GM12875 (cell line): Measurements from ENCODE around the gene AASS.

ENCODE experiments used
- H3K4me3 ChIP-seq: one replicate; pipeline ENCODE4 v1.5.1; 2011; ENCODE audit warnings: low read depth, low read length, control low read depth
- TF ChIP-seq, protein P1 (sequence below): IDR thresholded peaks from 2 replicates; pipeline ENCODE4 v1.5.1; 2011; ENCODE audit warnings: low read depth, mild to moderate bottlenecking, control low read depth, inconsistent platforms, low read length, moderate library complexity, borderline replicate concordance; ENCODE audit not compliant: insufficient read depth

The AASS gene

DNA sequence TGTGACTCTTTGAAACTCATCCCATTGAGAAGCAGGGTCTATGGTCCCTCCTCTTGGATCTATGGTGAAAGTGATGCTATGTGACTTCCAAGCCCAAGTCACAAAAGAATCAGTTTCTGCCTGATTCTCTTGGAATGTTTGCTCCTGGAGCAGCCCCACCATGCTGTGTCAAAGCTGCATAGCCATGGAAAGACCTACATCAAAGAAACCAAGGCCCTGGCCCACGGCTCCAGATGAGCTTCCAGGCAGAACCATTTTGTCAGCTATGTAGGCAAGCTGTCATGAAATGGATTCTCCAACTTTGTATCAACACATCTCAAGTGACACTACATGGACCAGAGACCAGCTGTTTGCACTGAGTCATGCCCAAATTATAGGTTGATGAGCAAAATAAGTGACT, 77.0 kb downstream of the AASS start:
- H3K4me3 ChIP-seq: no peak overlapping the region
- TF ChIP-seq, protein P1, sequence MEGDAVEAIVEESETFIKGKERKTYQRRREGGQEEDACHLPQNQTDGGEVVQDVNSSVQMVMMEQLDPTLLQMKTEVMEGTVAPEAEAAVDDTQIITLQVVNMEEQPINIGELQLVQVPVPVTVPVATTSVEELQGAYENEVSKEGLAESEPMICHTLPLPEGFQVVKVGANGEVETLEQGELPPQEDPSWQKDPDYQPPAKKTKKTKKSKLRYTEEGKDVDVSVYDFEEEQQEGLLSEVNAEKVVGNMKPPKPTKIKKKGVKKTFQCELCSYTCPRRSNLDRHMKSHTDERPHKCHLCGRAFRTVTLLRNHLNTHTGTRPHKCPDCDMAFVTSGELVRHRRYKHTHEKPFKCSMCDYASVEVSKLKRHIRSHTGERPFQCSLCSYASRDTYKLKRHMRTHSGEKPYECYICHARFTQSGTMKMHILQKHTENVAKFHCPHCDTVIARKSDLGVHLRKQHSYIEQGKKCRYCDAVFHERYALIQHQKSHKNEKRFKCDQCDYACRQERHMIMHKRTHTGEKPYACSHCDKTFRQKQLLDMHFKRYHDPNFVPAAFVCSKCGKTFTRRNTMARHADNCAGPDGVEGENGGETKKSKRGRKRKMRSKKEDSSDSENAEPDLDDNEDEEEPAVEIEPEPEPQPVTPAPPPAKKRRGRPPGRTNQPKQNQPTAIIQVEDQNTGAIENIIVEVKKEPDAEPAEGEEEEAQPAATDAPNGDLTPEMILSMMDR: no peak

DNA sequence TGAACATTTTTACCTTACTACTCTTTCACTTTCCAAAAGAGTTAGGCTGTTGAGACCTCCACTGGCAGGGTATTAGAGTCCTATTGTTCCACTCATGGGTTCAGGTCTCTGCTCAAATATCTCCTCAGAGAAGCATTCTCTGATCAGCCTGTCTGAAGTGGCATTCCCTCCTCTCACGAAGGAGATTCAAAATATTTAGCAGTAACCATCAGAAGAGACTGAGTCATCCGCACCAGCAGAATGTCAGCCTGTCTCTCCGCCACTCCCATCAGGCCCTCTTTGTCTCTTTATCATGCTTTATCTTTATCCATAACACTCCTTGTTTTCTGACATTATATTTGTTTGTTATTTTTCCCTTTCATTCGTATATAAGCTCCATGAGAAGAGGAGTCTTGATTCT, 79.1 kb downstream of the AASS start:
- no peak overlapping the region for H3K4me3 ChIP-seq
- TF ChIP-seq, protein P1: no peak

DNA sequence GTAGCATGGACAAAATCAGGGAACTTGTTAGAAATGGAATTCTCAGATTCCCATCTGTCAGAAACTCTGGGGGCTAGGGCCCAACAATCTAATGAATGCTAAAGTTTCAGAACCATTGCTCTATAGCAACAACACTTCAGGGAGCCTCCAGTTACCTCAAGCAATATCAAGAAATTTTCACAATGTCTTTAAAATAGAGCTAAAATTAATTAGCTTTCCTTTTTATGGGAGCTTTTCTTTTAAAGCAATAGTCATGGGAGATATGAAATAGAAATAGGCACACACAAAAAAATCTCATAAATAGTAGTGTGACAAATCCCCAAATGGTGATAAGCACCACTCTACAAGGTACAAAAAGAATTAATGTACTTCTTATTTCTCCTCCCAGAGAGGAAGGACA, 80.9 kb downstream of the AASS start:
- H3K4me3 ChIP-seq: no peak overlapping the region
- TF ChIP-seq, protein P1: no peak

DNA sequence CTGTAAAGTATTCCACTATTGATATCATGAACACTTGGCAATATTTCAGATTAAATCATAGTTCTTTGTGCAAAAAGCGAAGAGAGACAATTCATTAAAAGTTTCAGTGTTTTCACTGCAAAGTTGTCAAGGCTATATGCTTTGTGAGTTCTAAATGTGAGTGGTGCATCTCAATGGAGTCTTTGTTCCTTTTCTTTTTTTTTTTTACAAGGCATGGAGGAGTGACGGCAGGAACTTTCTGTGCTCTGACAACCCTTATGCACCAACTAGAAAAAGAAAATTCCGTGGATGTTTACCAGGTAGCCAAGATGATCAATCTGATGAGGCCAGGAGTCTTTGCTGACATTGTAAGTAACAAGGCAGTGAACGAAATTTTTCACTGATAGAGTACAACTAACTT, 84.5 kb downstream of the AASS start:
- TF ChIP-seq, protein P1: no peak
- no peak overlapping the region for H3K4me3 ChIP-seq

DNA sequence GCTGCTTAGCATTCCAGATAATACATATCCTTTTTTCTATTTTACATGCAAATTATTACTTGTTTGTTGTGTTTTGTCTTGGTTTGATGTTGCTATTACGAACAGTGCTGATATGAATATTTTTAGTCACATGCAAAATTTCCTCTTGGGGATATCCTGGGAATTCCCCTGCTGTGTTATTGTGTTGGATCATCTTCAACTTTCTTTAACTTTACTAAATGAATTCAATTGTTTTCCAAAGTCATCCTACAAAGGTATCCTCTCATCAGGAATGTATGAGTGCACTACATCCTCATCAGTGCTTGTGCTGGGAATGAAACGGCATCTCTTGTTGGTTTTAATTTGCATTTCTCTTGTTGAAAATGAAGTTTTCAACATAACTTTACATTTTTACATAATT, 87.1 kb downstream of the AASS start:
- H3K4me3 ChIP-seq: no peak overlapping the region
- TF ChIP-seq, protein P1: no peak

DNA sequence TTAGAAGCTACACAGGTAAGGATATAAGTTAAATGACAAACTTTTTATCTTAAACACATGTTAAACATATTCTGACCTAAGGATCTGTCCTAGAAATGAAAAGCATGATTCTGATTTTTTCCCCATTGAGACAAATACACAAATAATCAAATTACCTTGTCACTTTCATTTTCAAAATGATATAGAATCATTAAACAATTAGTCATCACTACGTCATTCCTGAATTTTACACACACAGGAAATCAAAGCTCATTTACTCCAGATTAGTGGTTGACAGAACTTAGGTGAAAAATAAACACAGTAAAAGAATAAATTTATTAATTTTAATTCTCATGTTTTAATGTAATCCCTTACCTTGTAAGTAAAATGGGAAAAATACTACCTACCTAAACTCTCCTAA, 89.0 kb downstream of the AASS start:
- TF ChIP-seq, protein P1: no peak
- no peak overlapping the region for H3K4me3 ChIP-seq

DNA sequence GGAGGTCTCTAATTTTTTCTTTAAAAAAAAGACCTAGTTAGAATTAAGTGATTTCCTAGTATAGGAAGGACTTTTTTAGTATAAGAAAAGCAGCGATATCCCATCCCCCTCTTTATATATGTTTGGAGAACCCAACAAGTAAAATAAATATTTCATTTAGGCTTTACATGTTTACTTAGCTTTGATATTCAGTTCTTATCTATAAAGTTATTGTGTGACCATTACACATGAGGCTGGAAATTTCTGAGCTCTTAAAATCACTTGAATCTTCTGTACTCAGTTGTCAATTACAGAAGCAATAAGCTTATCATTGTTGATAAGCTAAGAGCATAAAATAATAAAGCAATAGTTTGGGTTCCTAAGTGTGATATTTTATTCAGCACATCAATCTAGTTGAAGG, 89.7 kb downstream of the AASS start:
- H3K4me3 ChIP-seq: no peak overlapping the region
- TF ChIP-seq, protein P1: no peak
